ENCODE data around the gene REEP1. TPM values are rescaled to one million over a fixed set of nuclear protein-coding genes. Genes with fewer than 3 reads are reported as not detected.

REEP1 gene
- total and polyA plus RNA-seq, 2 experiments from 2014 or later = not detected

GRCh38 chr2:86232910-86233309, 104.5 kb downstream of the REEP1 start:
- peaks cover 18% of the 10 kb centered on the region; the same call in 1 of the 2 replicates for H3K27me3 ChIP-seq (replicated peaks; ENCODE audit: insufficient read depth)
- TF ChIP-seq EZH2 (IDR thresholded peaks at IDR 0.05; ENCODE audit: insufficient read depth, poor library complexity, severe bottlenecking) (no peak), EZH2phosphoT487 (IDR thresholded peaks at IDR 0.05; ENCODE audit: insufficient read depth, low read depth) (no peak)
- no peak overlapping the region for H2AFZ ChIP-seq
- no peaks in the 10 kb centered on the region for H3K79me2 ChIP-seq (ENCODE audit: insufficient read depth)
- in situ Hi-C loops (cut with MboI) = no loop called here
- H3K27ac ChIP-seq = no peak overlapping the region
- H3K9me3 ChIP-seq (ENCODE audit: low read depth) = no peaks in the 10 kb centered on the region
- H4K20me1 ChIP-seq (ENCODE audit: insufficient read depth) = no peaks in the 10 kb centered on the region
- H3F3A ChIP-seq (ENCODE audit: insufficient read depth) = no peaks in the 10 kb centered on the region
- 79 to 83% methylated on average over 6 of the region's 6 CpGs for WGBS, 2 experiments (ENCODE audit: low coverage in 1 of 2, low lambda C conversion rate in 2 of 2, missing lambda C conversion rate in 2 of 2)
- H3K4me3 ChIP-seq = no peak overlapping the region
- no peaks in the 10 kb centered on the region for H3K4me1 ChIP-seq (ENCODE audit: insufficient read depth)
- DNase-seq = no peak
- no peak overlapping the region for H3K4me2 ChIP-seq (ENCODE audit: unreplicated experiment)
- no peaks in the 10 kb centered on the region for H3K9me2 ChIP-seq (ENCODE audit: insufficient read depth)
- H3K9ac ChIP-seq = no peak overlapping the region
- H3K36me3 ChIP-seq (ENCODE audit: low read depth) = no peaks in the 10 kb centered on the region

DNA sequence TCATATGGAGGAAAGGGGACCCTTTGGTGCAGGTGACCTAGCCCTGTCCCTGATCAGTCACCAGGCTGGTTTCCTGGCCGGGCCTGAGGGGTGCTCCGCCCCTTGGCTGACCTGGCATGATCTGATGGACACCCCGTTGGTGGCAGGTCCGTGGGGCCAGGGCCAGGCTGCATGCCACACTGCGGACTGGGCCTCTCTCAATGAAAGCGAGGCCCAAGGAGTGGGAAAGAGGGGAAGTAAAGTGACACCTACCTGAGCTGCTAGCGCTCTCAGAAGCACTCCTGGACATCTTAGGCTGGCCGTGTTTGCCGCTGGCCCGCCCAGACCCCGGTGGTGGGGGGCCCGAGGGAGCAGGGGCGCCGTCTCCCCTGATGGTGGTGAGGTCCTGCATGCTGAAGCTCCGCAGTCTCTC, 105.0 kb downstream of the REEP1 start:
- no peaks in the 10 kb centered on the region for H3K9me2 ChIP-seq (ENCODE audit: insufficient read depth)
- no peak overlapping the region for H3K27ac ChIP-seq
- no peak for DNase-seq
- no peaks in the 10 kb centered on the region for H4K20me1 ChIP-seq (ENCODE audit: insufficient read depth)
- peaks cover 12% of the 10 kb centered on the region; the same call in 1 of the 2 replicates for H3K27me3 ChIP-seq (replicated peaks; ENCODE audit: insufficient read depth)
- H2AFZ ChIP-seq = no peak overlapping the region
- H3F3A ChIP-seq (ENCODE audit: insufficient read depth) = no peaks in the 10 kb centered on the region
- TF ChIP-seq EZH2phosphoT487 (IDR thresholded peaks at IDR 0.05; ENCODE audit: insufficient read depth, low read depth) = no peak
- no peak for TF ChIP-seq EZH2 (IDR thresholded peaks at IDR 0.05; ENCODE audit: insufficient read depth, poor library complexity, severe bottlenecking)
- no peaks in the 10 kb centered on the region for H3K4me1 ChIP-seq (ENCODE audit: insufficient read depth)
- no peak overlapping the region for H3K9ac ChIP-seq
- WGBS, 2 experiments (ENCODE audit: low coverage in 1 of 2, low lambda C conversion rate in 2 of 2, missing lambda C conversion rate in 2 of 2) = 50 to 68% methylated on average over 9 to 15 of the region's 15 CpGs
- H3K4me2 ChIP-seq (ENCODE audit: unreplicated experiment) = no peak overlapping the region
- H3K4me3 ChIP-seq = no peak overlapping the region
- in situ Hi-C loops (cut with MboI) = no loop called here
- no peaks in the 10 kb centered on the region for H3K36me3 ChIP-seq (ENCODE audit: low read depth)
- no peaks in the 10 kb centered on the region for H3K9me3 ChIP-seq (ENCODE audit: low read depth)
- H3K79me2 ChIP-seq (ENCODE audit: insufficient read depth) = no peaks in the 10 kb centered on the region

DNA sequence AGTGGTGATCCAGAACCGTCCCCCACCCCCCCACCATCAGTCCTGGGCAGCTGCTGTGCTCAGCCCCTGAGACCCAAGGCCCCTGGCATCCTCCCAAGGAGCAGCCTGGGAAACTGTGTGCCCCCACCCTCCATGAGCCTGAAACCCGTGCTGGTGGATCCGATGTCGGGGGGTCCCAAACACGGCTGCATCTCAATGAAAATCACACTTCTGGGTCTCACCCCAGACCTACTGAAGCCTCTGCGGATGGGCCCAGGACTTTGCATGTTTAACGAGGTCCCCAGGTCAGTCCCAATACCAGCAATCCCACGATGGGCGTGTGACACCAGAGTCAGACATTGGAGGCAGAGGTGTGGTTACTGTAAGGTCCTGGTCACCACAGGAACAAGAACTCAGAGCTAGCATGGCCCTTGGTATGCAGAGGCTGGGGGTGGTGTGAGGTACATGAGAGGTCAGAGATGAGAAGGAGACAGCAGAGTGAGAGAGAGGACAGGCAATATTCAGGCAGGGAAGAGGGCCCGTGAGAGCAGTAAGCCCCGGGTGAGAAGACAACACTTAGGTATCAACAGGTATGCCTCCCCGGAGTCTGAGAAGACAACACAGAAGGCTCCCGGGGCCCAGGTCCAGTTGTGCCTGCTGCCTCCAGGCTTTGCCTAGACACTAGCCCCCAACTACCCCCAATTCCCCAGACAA, 105.6 kb downstream of the REEP1 start:
- no peaks in the 10 kb centered on the region for H3F3A ChIP-seq (ENCODE audit: insufficient read depth)
- no peak for TF ChIP-seq EZH2 (IDR thresholded peaks at IDR 0.05; ENCODE audit: insufficient read depth, poor library complexity, severe bottlenecking)
- TF ChIP-seq EZH2phosphoT487 (IDR thresholded peaks at IDR 0.05; ENCODE audit: insufficient read depth, low read depth) = no peak

DNA sequence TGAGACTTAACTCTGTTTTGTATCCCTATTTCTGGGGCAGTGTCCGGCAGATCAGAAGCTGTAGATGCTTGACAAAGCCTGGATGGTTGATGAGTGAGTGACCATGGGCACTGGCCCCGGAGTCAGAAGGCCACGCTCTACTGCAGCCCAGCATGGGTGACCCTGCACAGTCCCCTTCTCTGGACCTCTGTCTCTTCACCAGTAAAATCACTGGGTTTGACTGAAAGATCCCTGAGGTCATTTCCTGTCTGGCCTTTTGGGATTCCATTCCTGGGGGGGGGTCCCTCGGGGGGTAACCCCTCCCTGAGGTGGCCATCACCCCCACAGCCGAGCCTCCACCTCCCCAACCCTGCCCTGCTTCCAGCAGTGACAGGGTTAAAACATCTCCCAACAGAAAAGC, 106.5 kb downstream of the REEP1 start:
- H3K4me3 ChIP-seq = no peak overlapping the region
- H3K9ac ChIP-seq = no peak overlapping the region
- H3F3A ChIP-seq (ENCODE audit: insufficient read depth) = no peaks in the 10 kb centered on the region
- no peaks in the 10 kb centered on the region for H3K9me3 ChIP-seq (ENCODE audit: low read depth)
- peaks cover 7% of the 10 kb centered on the region; the same call in 1 of the 2 replicates for H3K27me3 ChIP-seq (replicated peaks; ENCODE audit: insufficient read depth)
- no peak overlapping the region for H3K4me2 ChIP-seq (ENCODE audit: unreplicated experiment)
- H3K27ac ChIP-seq = no peak overlapping the region
- H3K9me2 ChIP-seq (ENCODE audit: insufficient read depth) = no peaks in the 10 kb centered on the region
- no peaks in the 10 kb centered on the region for H4K20me1 ChIP-seq (ENCODE audit: insufficient read depth)
- no peaks in the 10 kb centered on the region for H3K4me1 ChIP-seq (ENCODE audit: insufficient read depth)
- no peak for DNase-seq
- H3K36me3 ChIP-seq (ENCODE audit: low read depth) = no peaks in the 10 kb centered on the region
- in situ Hi-C loops (cut with MboI) = no loop called here
- H2AFZ ChIP-seq = no peak overlapping the region
- TF ChIP-seq EZH2 (IDR thresholded peaks at IDR 0.05; ENCODE audit: insufficient read depth, poor library complexity, severe bottlenecking) (no peak), EZH2phosphoT487 (IDR thresholded peaks at IDR 0.05; ENCODE audit: insufficient read depth, low read depth) (no peak)
- no peaks in the 10 kb centered on the region for H3K79me2 ChIP-seq (ENCODE audit: insufficient read depth)
- 60 to 74% methylated on average over 4 to 5 of the region's 5 CpGs for WGBS, 2 experiments (ENCODE audit: low coverage in 1 of 2, low lambda C conversion rate in 2 of 2, missing lambda C conversion rate in 2 of 2)

More for the DNA sequence above, 105.6 kb downstream of the REEP1 start:
- Histone ChIP-seq H3K27me3 (replicated peaks; ENCODE audit: insufficient read depth) (peaks cover 7% of the 10 kb centered on the region; the same call in 1 of the 2 replicates), H3K4me3 (no peak overlapping the region), H3K27ac (no peak overlapping the region), H3K4me1 (ENCODE audit: insufficient read depth) (no peaks in the 10 kb centered on the region), H3K9me2 (ENCODE audit: insufficient read depth) (no peaks in the 10 kb centered on the region), H2AFZ (no peak overlapping the region), H3K9me3 (ENCODE audit: low read depth) (no peaks in the 10 kb centered on the region), H3K4me2 (ENCODE audit: unreplicated experiment) (no peak overlapping the region), H4K20me1 (ENCODE audit: insufficient read depth) (no peaks in the 10 kb centered on the region), H3K36me3 (ENCODE audit: low read depth) (no peaks in the 10 kb centered on the region), H3K9ac (no peak overlapping the region), H3K79me2 (ENCODE audit: insufficient read depth) (no peaks in the 10 kb centered on the region)
- in situ Hi-C loops (cut with MboI) = no loop called here
- DNase-seq = no peak
- 76 to 80% methylated on average over 11 to 13 of the region's 13 CpGs for WGBS, 2 experiments (ENCODE audit: low coverage in 1 of 2, low lambda C conversion rate in 2 of 2, missing lambda C conversion rate in 2 of 2)
